Activated CD4-positive, CD25-positive, alpha-beta regulatory T cell treated with anti-CD3 and anti-CD28 coated beads, Interleukin-2, amount 50 U/mL, for 24 hours (primary cell): ENCODE measurements around the gene HSD17B12.

Source experiments
- ATAC-seq, 2 donors: fragments of 150-1000 bp; cut with Tn5 transposase; one replicate each; pipeline ENCODE4 v1.10.0; 2021; ENCODE audit warnings: mild to moderate bottlenecking in 1 of 2, moderate library complexity in 1 of 2

Gene HSD17B12

DNA sequence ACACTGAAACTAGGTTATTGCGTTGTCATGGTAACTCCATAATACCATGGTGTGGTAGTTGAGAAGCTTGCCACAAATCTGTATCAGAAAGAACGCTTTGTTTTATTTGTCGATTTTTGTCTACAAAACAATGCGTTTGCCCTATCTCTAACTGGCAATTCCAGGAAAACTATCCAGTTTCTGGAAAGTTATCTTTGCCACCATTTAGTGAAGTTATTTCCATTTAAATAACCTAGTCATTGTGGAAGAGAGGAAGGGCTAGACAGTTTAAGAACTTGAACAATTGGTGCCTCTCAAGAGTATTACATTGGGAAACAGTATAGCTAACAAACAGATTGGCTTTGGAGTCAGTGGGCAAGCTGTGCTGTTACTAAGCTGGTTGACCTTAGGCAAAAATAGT lies 7.9 kb downstream of the HSD17B12 start:
- no peak for ATAC-seq

GRCh38 chr11:43689167-43689566 lies 8.6 kb downstream of the HSD17B12 start:
- no peak for ATAC-seq

- no peak for ATAC-seq
Observed at GRCh38 chr11:43690929-43691725, 10.6 kb downstream of the HSD17B12 start.

- ATAC-seq, result no peak
Observed at GRCh38 chr11:43691806-43692205, 11.3 kb downstream of the HSD17B12 start.

DNA sequence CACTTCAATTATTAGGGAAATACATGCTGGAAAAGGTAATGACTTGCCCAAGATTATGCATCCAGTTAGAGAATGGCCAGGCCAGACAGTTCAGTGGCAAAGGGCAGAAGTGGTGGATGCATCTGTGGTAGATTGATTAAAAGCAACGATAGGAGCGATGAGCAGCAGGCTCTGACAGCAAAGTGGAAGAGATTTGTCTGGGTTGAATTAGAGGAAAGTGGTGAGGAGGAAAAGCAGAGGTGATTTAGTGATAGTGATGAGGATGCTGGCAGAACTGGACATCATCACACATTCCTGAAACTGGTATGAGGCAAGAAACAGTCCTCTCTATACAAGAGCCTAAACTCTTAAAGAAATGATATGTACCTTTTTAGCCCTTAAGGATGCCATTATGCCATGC lies 12.5 kb downstream of the HSD17B12 start:
- ATAC-seq, result no peak

DNA sequence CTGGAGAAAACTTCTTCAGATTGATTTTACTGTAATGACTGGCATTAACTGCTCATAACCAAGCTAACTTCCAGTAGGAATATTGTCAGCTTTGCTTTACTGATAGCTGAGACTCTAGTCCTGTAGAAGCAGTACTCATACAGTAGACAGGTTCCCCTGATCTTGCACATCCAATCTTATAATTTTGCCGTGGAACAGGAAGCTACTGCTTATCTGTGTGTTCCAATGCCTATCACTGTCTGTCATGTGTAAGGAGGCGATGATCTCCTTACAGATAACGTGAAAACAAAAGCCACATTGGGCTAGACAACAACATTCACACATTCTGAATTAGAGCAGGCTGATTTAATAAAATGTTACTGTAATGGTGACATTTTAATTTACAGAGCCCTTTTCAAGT lies 13.2 kb downstream of the HSD17B12 start:
- no peak for ATAC-seq

- ATAC-seq, result no peak
Observed at GRCh38 chr11:43694477-43694876, 13.9 kb downstream of the HSD17B12 start.

DNA sequence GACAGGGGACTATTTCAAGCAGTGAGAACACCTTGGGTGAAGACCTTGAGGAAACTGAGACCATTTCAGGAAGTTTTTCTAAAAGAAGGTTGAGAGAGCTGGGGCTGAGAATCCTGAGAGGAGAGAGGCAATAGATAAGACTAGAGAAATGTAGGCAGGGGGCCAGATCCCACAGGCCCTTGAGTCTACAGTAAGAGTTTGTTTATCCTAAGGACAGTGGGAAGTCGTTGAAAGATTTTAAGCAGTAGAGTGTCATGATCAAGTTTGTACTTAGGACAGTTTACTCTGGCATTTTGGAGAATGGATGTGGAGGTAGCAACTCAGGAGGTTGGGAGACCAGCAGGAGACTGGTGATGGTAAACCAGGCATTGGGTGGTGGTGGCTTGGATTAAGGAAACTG lies 17.1 kb downstream of the HSD17B12 start:
- no peak for ATAC-seq

GRCh38 chr11:43699870-43700269 lies 19.3 kb downstream of the HSD17B12 start:
- no peak for ATAC-seq

DNA sequence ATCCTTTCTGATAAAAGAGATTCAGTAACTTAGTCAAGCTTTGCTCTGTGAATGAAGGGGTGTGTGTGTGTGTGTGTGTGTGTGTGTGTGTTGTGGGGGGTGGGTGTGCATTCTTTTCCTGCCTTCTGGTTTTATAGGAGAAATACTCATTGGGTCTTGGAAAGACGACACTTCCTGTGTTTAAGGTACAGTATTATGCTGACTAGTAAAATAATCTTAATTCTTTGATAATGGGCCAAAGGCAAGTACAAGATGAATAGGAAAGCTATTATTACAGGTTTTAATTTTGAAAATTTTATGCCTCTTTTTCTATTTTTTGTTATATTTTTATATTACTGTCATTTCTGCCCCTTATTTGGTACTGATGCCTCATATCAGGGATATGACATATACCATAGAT lies 26.1 kb downstream of the HSD17B12 start:
- no peak for ATAC-seq

- no peak for ATAC-seq
Observed at GRCh38 chr11:43708776-43709175, 28.2 kb downstream of the HSD17B12 start.

DNA sequence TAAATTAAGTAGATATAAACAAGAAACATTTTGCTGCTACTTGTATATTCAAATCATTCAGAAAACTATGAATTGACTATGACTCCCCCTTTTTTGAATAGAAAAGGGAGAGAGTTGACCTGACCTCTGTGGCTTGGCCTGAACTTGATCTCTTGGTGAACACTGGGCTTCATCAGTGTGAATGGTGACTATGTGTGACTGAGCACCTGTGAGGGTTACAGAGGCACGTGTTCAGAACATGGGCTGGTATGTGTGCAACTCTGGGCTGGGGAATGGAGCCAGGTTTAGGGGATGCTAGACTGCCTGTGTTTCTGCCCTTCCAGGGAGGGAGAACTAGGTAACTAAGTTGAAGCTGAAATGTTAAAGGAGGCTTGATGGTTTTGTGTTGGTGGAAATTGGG lies 29.2 kb downstream of the HSD17B12 start:
- ATAC-seq, result no peak

- ATAC-seq, result no peak
Observed at GRCh38 chr11:43712676-43713075, 32.1 kb downstream of the HSD17B12 start.

DNA sequence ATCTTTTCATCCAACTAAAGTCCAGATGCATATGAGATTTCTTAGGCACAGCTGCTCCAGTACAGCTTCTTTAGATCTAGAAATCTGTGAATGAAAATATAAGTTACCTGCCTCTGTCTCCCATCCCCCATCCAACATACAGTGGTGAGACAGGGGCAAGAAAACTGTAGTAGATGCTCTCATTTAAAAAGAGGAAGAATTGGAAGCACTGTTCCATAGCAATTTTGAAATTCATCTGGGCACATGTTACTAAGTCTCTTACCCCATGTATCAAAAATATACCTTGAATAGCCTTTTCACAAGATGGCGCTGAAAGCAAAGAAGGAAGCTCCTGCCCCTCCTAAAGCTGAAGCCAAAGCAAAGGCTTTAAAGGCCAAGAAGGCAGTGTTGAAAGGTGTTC lies 37.8 kb downstream of the HSD17B12 start:
- no peak for ATAC-seq

DNA sequence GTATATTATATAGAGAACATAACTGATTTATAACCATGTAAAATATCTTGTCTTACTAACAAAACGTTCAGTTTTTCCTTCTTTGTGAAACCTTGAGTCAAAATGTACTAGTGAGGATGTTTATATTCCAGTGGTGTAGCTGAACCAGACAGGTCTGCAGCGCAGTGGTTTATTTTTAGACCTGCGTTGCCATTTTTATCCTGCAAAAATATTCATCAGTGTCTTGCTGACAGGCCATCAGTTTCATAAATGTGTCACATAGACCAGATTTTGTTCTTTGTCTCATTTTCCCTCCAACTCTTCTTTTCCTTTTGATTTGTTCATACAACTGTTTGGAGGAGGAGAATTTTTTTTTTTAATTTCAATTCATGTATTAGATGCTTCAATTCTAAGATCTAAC lies 43.1 kb downstream of the HSD17B12 start:
- ATAC-seq, result no peak

DNA sequence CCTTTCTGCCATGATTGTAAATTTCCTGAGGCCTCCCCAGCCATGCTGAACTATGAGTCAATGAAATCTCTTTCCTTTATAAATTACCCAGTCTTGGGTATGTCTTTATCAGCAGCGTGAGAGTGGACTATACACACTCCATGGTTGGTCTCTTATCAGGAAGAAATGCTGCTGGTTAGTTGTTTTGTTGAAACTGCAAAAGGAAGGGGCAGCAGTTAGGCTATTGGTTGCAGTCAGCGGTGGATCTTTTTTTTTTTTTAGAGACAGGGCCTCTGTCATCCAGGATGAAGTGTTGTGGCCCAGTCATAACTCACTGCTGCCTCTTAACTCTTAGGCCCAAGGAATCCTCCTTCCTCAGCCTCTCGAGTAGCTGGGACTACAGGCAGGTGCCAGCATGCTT lies 51.7 kb downstream of the HSD17B12 start:
- ATAC-seq, result no peak

DNA sequence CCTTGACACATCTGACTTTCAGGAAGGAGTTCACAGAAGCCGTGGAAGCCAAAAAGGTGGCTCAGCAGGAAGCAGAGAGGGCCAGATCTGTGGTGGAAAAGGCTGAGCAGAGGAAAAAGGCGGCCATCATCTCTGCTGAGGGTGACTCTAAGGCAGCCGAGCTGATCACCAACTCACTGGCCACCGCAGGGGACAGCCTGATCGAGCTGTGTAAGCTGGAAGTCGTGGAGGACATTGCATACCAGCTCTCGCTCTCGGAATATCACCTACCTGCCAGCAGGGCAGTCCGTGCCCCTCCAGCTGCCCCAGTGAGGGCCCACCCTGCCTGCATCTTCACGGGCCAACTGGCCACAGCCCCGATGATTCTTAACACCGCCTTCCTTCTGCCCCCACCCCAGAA lies 53.7 kb downstream of the HSD17B12 start:
- no peak for ATAC-seq

- no peak for ATAC-seq
Observed at GRCh38 chr11:43735115-43735514, 54.6 kb downstream of the HSD17B12 start.

- ATAC-seq, result no peak
Observed at GRCh38 chr11:43735961-43736360, 55.4 kb downstream of the HSD17B12 start.

- ATAC-seq, result no peak
Observed at GRCh38 chr11:43736502-43737200, 56.1 kb downstream of the HSD17B12 start.

- ATAC-seq, result no peak
Observed at GRCh38 chr11:43737201-43737590, 56.7 kb downstream of the HSD17B12 start.

DNA sequence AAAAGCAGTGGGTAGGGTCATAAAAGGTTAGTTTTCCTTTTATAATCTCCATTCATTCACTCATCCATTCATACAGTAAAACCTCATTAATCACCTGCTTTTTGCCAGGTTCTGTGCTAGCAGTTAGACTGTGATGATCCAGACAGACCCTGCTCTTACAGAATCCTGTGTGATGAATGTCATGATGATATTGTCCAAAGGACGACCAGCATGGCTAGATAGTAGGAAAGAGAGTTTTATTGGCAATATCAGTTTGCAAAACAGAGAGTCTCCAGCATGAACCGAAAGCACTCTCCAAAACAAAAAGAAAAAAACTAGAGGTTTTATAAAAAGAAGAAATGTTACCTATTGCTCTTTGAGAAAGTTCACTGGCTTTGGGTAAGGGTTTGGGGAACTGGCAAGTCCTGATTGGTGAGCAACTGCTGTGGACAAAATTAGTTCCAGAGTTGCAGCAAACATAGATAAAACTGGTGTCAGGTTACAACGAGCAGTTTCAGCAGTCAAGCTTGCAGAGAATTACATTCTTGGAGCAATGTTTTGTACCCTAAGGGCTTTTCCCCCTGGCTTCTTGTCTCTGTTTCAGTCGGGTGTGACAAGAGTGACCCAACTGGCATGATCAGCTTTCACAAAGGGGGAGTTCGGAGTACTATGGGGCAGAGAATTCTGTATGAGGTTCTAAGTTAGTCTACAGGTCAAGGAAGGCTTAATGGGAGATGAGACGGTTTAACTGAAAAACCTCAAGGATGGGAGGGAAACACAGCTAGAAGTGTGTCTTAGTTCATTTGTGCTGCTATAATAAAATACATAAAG lies 58.3 kb downstream of the HSD17B12 start:
- no peak for ATAC-seq

DNA sequence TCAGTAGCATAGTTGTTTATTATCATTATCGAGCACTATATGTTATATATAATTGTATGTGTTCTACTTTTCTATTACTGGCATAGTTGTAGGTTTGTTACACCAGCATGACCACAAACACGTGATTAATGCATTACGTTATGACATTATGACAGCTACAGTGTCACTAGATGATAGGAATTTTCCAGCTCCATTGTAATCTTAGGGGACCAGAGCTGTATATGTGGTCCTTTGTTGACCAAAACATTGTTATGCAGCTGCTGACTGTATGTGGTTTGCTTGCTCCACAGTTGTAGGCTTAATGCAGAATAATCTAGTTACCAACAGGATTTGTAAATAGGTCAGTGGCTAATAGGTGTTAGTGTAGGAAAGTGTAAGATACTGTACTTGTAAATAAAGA lies 66.1 kb downstream of the HSD17B12 start:
- no peak for ATAC-seq
